Esophagus (tissue), 2 donors: ENCODE data around the gene ONECUT1. TPM values are rescaled to one million over a fixed set of nuclear protein-coding genes. Genes with fewer than 3 reads are reported as not detected.

Experiments
- H3K27ac ChIP-seq, 2 donors: one replicate each; pipeline ENCODE4 v1.5.1; 2013; ENCODE audit warnings: low read depth in 2 of 2, mild to moderate bottlenecking in 2 of 2, inconsistent platforms in 1 of 2, low read length in 1 of 2, moderate library complexity in 1 of 2
- H3K27me3 ChIP-seq, 2 donors: one replicate each; pipeline ENCODE4 v1.6.1; 2013; ENCODE audit warnings: low read length in 2 of 2, control low read depth in 1 of 2, mild to moderate bottlenecking in 1 of 2; ENCODE audit not compliant: insufficient read depth in 2 of 2, control insufficient read depth in 1 of 2
- H3K36me3 ChIP-seq, 2 donors: one replicate each; pipeline ENCODE4 v1.6.1; 2013; ENCODE audit warnings: low read length in 1 of 2; ENCODE audit not compliant: control insufficient read depth in 2 of 2, insufficient read depth in 2 of 2
- H3K4me1 ChIP-seq, 2 donors: one replicate each; pipeline ENCODE4 v1.6.1; 2013; ENCODE audit warnings: low read length in 1 of 2; ENCODE audit not compliant: control insufficient read depth in 2 of 2, insufficient read depth in 2 of 2
- H3K4me3 ChIP-seq, 2 donors: one replicate each; pipeline ENCODE4 v1.5.1; 2013; ENCODE audit warnings: low read length in 2 of 2, mild to moderate bottlenecking in 2 of 2, low read depth in 1 of 2, moderate library complexity in 1 of 2
- H3K9me3 ChIP-seq, 2 donors: one replicate each; pipeline ENCODE4 v1.6.1; 2013; ENCODE audit warnings: mild to moderate bottlenecking in 2 of 2, low read depth in 1 of 2, low read length in 1 of 2, moderate library complexity in 1 of 2; ENCODE audit not compliant: control insufficient read depth in 2 of 2, insufficient read depth in 1 of 2
- WGBS, 2 donors: extraction: QIAGEN DNeasy Blood & Tissue Kit; methylation state at CpG; one replicate each; pipeline ENCODE4 v1.1.7; 2013; 5-methylcytosine and 5-hydroxymethylcytosine counted together
- polyA plus RNA-seq, 2 donors: library from polyadenylated mRNA; stranded (reverse); fragments of 200-250 nt; gene quantifications; one replicate each; pipeline ENCODE4 v1.2.3, GENCODE V29; 2013
- donor health status: healthy with polysubstance abuse.
- donor health status: Bipolar disorder and iron deficiency.

Gene ONECUT1
- polyA plus RNA-seq, 2 donors, result not detected

DNA sequence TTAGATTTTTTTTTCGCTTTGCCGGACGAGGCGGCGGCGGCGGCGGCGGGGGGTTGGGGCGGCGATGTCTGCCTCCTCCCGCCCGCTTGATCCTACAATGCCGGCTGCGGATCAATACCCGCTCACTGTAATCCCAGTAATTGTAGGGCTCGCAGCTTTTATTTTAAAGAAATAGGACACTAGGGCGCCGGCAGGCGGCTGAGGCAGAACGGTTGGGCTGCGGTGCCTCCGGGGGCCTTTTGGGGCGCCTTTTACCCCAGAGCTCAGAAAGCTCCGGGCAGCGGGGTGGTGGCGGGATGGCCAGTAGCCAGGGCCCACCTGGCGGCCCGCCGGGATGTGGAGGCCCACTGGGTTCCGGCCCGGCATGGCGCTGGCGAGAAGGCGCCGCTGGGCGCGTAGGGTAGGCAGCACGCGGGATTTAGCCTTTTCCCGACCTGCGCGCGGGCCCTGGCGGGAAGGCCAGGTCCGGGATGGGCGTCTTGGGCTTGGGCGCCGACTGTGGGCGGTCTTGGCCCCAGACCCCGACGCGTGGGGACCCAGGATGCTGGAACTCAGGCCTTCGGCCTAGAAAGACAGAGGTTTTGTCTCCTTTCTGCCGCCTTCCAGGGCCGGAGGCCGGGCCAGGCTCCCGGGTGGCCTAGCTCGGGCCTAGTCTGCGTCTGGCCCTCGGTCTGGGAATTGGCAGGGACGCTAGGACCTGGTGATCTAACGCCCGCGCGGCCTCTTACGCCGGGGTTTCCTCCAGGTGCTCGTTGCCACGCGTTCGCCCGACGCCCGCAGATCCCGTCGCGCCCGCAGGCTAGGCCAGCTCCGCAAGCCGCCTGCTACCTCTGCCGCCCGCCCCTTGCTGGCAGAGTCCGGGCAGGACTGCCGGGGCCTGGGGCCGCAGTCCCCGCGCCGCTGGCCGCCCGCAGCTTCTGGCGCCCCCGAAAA lies 15.5 kb upstream of the ONECUT1 start:
- 11 to 20% methylated on average over 91 to 93 of the region's 93 CpGs for WGBS, 2 donors
- Histone ChIP-seq H3K27ac (no peak overlapping the region), H3K9me3 (peaks cover 0 to 11% of the 10 kb centered on the region in 2 donors), H3K4me1 (peaks cover 4 to 13% of the 10 kb centered on the region in 2 donors), H3K27me3 (peaks cover 12 to 33% of the 10 kb centered on the region in 2 donors), H3K36me3 (no peaks in the 10 kb centered on the region), H3K4me3 (peak overlapping the region in 1 of 2 donors; percentile 44)

DNA sequence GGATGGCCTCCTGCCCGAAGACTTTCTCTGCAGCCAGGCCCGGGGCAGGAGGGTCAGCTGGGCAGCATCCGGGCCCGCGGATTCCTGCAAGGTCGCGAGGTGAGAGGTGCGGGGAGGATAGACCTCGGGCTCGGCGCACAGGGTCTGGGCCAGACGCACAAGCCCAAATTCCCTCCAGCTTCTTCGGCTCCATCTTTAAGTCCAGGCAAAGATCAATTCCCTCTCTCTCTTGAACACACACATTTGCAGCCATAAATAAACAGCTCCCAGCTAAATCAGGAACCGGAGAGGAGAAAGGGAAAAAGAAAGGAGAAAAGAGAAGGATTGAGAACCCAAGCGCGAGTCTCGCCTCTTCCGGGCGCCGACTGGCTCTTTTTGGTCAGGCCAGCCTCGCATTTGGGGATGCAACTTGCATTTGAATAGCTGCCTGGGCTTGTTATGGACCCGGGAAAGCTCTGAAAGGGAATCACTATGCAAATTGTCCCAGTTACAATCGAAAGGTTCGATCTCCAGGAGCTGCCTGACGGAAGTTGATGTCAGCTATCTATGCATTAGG lies 14.5 kb upstream of the ONECUT1 start:
- H3K36me3 ChIP-seq, result no peaks in the 10 kb centered on the region
- peaks cover 4 to 13% of the 10 kb centered on the region in 2 donors for H3K4me1 ChIP-seq
- no peak overlapping the region for H3K27ac ChIP-seq
- 3 to 5% methylated on average over 25 of the region's 25 CpGs for WGBS, 2 donors
- H3K27me3 ChIP-seq, result peaks cover 12 to 33% of the 10 kb centered on the region in 2 donors
- H3K4me3 ChIP-seq, result peak overlapping the region in 1 of 2 donors; percentile 44
- H3K9me3 ChIP-seq, result peaks cover 0 to 13% of the 10 kb centered on the region in 2 donors

DNA sequence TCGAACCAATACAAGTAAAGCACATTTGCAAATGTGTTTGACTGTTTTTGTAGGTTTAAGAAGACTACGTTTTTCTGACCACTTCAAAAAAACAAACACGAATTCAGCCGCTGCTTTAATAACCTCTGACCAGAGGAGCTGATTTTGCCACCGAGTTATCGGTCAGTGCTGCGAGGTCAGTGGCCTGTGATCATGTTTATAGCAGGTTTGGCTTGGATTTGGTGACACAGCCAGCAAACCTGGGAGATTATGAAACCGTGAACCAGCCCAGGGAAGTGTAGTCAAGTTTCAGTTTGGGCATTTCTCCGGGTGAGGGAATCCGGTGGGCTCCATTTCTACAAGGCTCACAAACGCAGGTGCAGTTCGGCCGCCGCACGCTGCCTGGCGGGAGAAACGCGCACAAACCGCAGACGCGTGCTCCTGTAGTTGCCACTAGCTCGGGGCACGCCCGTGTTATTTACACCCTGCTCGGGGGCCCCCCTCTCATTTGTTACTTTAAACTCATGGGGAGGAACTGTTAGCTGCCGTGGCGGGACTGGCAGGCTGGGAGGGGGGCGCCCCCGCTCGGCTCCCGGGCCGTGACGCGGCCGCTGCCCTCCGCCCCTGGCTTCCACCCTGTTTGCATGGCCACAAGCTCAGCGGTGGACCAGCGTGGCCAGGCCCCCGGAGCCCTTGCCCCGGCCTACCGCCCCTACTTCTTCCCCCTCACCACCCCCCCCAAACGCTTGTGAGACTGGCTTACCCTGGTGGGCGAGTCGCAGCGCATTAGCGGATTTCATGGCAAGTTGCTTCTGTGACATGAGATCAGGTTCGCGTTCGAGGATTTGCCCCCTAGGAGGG lies 13.6 kb upstream of the ONECUT1 start:
- Histone ChIP-seq H3K9me3 (peaks cover 0 to 13% of the 10 kb centered on the region in 2 donors), H3K27ac (no peak overlapping the region), H3K27me3 (peaks cover 12 to 36% of the 10 kb centered on the region in 2 donors), H3K4me3 (peak overlapping the region in 1 of 2 donors; percentile 14), H3K36me3 (no peaks in the 10 kb centered on the region), H3K4me1 (peaks cover 4 to 16% of the 10 kb centered on the region in 2 donors)
- WGBS, 2 donors, result 3% methylated on average over 49 of the region's 49 CpGs

DNA sequence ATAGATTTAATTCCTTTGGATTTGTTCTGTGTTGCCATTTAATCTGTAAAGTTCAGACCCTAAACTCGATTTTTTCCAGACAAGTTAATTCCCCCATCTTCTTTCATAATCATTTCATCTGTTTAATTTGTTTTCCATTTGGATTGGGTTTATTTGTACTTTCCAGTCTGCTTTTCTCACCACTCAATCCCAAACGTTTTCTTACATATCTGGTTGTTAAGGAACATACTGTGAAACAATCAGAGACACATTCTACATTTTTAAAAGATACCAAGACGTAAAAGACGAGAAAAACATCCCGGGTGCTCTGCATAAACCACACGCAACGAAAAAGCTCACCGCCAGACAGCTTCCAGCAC lies 13.0 kb upstream of the ONECUT1 start:
- H3K4me1 ChIP-seq, result peaks cover 4 to 18% of the 10 kb centered on the region in 2 donors
- H3K27me3 ChIP-seq, result peaks cover 12 to 41% of the 10 kb centered on the region in 2 donors
- no peak overlapping the region for H3K4me3 ChIP-seq
- peaks cover 0 to 13% of the 10 kb centered on the region in 2 donors for H3K9me3 ChIP-seq
- no peak overlapping the region for H3K27ac ChIP-seq
- H3K36me3 ChIP-seq, result no peaks in the 10 kb centered on the region
- WGBS, 2 donors, result 23 to 31% methylated on average over 8 of the region's 8 CpGs

DNA sequence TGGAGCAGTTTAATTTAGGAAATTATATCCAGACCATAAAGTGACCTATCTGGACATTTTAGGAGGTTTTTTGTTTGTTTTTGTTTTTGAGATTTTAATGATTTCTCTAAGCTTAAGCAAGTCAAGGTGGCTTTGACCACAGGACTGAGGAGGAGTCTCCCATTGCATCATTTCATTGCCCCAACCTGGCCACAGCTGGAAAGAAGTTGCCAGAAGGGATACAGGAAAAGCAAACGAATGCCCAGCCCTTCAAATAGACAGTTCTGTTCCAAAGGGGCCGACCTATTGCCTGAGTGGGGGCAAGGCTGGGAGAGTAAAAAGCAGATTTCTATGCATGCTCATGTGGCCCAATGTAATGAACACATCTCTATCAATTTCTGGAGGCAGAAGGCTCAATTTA lies 12.0 kb upstream of the ONECUT1 start:
- peaks cover 0 to 13% of the 10 kb centered on the region in 2 donors for H3K9me3 ChIP-seq
- H3K27me3 ChIP-seq, result peaks cover 6 to 46% of the 10 kb centered on the region in 2 donors
- H3K27ac ChIP-seq, result no peak overlapping the region

DNA sequence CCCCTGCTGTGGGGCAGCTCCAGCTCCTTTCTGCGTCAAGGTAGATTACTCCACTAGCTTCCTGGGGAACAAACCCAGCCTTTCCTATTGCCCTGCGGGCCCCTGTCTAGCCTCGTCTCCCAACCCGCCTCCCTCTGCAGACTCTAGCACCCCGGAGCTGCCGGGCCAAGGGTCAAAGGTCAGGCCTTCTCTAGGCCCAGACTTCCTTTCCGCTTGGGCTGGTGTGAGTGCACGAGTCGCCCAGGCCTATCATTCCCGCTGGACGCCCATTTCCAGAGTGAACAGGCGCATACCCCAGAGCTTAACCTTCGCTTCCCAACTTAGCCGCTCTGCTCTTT lies 11.6 kb upstream of the ONECUT1 start:
- WGBS, 2 donors, result 47 to 56% methylated on average over 14 of the region's 14 CpGs
- no peak overlapping the region for H3K4me3 ChIP-seq
- peaks cover 0 to 13% of the 10 kb centered on the region in 2 donors for H3K9me3 ChIP-seq
- no peaks in the 10 kb centered on the region for H3K36me3 ChIP-seq
- H3K27me3 ChIP-seq, result peaks cover 6 to 48% of the 10 kb centered on the region in 2 donors
- no peak overlapping the region for H3K27ac ChIP-seq
- H3K4me1 ChIP-seq, result peaks cover 4 to 18% of the 10 kb centered on the region in 2 donors

More for the DNA sequence above, 12.0 kb upstream of the ONECUT1 start:
- Histone ChIP-seq H3K4me3 (no peak overlapping the region), H3K36me3 (no peaks in the 10 kb centered on the region), H3K4me1 (peaks cover 4 to 18% of the 10 kb centered on the region in 2 donors)
- WGBS, 2 donors, result 39 to 45% methylated on average over 2 of the region's 2 CpGs

DNA sequence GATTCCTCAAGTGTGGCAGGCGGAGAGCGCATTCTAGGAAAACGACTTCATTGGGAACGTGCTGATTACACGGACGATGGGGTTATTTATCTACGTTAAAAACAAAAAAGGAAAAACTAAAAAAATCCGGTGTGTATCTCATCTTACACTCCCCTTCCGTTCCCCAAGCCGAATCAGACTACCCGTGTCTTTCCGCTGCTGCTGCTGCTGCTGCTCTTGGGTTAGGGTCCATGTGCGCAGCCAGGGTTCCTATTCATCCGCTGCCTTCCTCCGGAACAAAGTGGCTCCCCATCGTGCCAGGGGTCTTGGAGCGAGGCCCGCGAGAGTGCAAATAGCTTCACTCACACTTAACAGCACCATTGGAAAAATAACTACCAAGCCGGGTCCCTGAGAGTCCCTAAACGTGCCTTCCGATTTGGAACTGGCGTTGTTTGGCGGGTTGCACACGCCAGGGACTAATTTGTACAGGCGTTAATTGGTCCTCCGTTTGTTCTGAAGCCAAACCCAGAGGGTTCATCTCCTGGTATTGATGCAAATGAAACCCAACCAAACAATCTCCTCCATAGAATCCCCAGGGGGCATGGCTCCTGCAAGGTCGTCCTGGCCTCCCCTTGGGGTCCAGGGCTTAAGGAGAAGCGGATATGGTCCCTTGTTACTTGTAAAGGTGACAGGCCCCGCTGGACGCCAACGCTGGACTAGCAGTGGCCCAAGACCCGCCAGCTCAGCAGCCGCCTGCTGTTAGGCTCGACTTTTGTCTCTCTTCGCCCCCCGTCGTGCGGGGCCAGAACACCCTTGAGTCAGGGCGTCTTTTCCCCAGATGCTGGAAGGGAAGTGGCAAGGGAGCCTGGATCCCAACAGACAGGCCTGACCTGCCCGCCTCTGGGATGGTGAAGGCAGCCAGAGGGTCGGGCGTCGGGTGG lies 11.0 kb upstream of the ONECUT1 start:
- peaks cover 4 to 18% of the 10 kb centered on the region in 2 donors for H3K4me1 ChIP-seq
- no peaks in the 10 kb centered on the region for H3K36me3 ChIP-seq
- 28 to 38% methylated on average over 44 of the region's 44 CpGs for WGBS, 2 donors
- no peak overlapping the region for H3K4me3 ChIP-seq
- peaks cover 6 to 51% of the 10 kb centered on the region in 2 donors for H3K27me3 ChIP-seq
- H3K9me3 ChIP-seq, result peaks cover 0 to 13% of the 10 kb centered on the region in 2 donors
- H3K27ac ChIP-seq, result no peak overlapping the region

DNA sequence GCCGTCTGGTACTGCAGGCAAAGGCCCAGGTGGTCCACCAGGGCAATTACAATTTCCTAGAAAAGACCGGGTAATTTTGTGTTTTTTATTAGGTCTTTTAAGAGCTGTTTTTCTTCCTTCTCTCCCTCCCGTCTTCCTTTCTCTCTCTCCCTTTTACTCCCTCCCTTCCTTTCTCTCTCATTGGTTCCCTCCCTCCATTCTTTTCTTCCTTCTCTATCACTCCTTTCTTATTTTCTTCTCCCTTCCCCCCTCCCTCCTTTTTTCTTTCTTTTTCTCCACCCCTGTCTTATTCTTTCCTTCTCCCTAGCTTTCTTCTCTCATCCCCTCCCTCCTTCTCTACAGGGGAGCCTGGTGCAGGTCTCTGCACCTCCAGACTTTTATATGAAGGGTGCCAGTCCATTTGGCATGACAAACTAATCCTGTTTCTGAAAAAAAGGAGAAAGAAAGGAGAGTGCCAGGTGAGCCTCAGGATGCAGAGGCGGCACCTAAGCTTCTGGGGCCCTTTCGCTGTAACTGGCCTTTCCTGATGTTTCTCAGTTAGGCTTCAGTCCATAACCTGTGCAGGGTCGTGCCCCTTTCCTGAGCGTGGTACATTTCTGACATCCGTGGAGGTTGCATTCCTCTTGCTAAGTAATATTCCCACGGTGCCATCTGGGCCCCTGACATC lies 9.1 kb upstream of the ONECUT1 start:
- Histone ChIP-seq H3K9me3 (peaks cover 0 to 13% of the 10 kb centered on the region in 2 donors), H3K4me1 (peaks cover 0 to 9% of the 10 kb centered on the region in 2 donors), H3K4me3 (no peak overlapping the region), H3K27me3 (peaks cover 10 to 53% of the 10 kb centered on the region in 2 donors), H3K36me3 (no peaks in the 10 kb centered on the region), H3K27ac (no peak overlapping the region)
- WGBS, 2 donors, result 36 to 38% methylated on average over 9 of the region's 9 CpGs
